Esophagus squamous epithelium (tissue), 5 donors: Measurements from ENCODE around the gene PROS1. TPM values are rescaled to one million over a fixed set of nuclear protein-coding genes. Genes with fewer than 3 reads are reported as not detected.

ENCODE experiments used
- DNase-seq: peaks from one replicate; lab custom pipeline; 2025; lab: John Stamatoyannopoulos, UW
- H3K27ac ChIP-seq, 4 donors: fragments of 200-600 bp; sonication (generic); one replicate each; pipeline ENCODE4 v1.5.1; 2016 to 2019; ENCODE audit warnings: mild to moderate bottlenecking in 1 of 4
- H3K27me3 ChIP-seq, 4 donors: fragments of 200-600 bp; sonication (generic); 1 replicate in 3 of 4; 2 replicates in 1 of 4; pipeline versions ENCODE4 v1.5.1 to v1.6.0; 2017 to 2021; ENCODE audit warnings: antibody characterized with exemption in 1 of 4
- H3K36me3 ChIP-seq, 3 donors: fragments of 200-600 bp; sonication (generic); one replicate each; pipeline ENCODE4 v1.5.1; 2016 to 2019
- H3K4me1 ChIP-seq, 3 donors: fragments of 200-600 bp; sonication (generic); one replicate each; pipeline ENCODE4 v1.5.1; 2017 to 2019
- H3K4me3 ChIP-seq, 4 donors: fragments of 200-600 bp; sonication (generic); 1 replicate in 3 of 4; 2 replicates in 1 of 4; pipeline ENCODE4 v1.5.1; 2016 to 2019; ENCODE audit warnings: mild to moderate bottlenecking in 2 of 4, moderate library complexity in 1 of 4
- H3K9me3 ChIP-seq, 3 donors: fragments of 200-600 bp; sonication (generic); one replicate each; pipeline ENCODE4 v1.5.1; 2016 to 2019
- POLR2A ChIP-seq, 4 donors: fragments of 450-650 bp; IDR thresholded peaks; one replicate each; pipeline ENCODE4 v1.6.1; 2017; ENCODE audit warnings: antibody characterized with exemption in 4 of 4, mild to moderate bottlenecking in 4 of 4, moderate library complexity in 3 of 4
- WGBS, 2 donors: methylation state at CpG; one replicate each; pipeline ENCODE4 v1.1.5; 2018; 5-methylcytosine and 5-hydroxymethylcytosine counted together
- intact Hi-C: fragments of 100-400 bp; cut with DNase I; formaldehyde crosslinking; loops from one replicate; pipeline ENCODE4 v1.15.0; 2022
- total RNA-seq, 4 donors: library from RNA; depleted of rRNA; stranded (reverse); fragments of >200 nt; gene quantifications; one replicate each; pipeline ENCODE4 v1.1.0, GENCODE V29; 2016
- TF ChIP-seq, protein P1 (sequence below), 6 experiments: fragments of 450-650 bp in 4 of 6; fragments of 200-600 bp in 2 of 6; sonication (generic) in 2 of 6; IDR thresholded peaks; one replicate each; pipeline ENCODE4 v1.5.1; 2016 to 2019; ENCODE audit warnings: antibody characterized with exemption in 6 of 6, mild to moderate bottlenecking in 4 of 6, moderate library complexity in 4 of 6
- donor health status: DM: yes; HTN: yes; CAD: no.

Gene PROS1
- total RNA-seq, 4 donors from 2014 or later, result 5.7 to 30.7 (median 19.1) TPM

DNA sequence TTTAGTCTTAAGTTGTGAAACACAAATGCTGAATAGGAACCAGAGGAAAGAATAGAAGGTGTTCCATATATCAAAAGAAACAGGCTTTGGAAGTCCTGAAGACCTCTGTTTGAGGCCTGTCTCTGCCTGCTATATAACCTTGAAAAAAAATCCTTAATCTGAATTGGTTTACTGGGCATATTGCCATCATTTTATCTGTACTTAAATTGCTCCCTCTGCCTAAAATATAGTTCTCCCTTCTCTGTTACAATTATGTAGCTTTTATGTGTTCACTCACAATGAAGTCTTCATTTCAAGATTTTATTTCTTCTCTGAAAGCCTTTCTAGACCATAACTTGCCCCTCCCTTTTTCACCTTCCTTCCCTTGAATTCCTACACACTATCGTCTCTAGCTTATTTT, 27.5 kb upstream of the PROS1 start:
- H3K27me3 ChIP-seq, result no peaks in the 10 kb centered on the region
- H3K27ac ChIP-seq, result no peak overlapping the region
- no peak for DNase-seq
- 47 to 67% methylated on average over 1 of the region's 1 CpG for WGBS, 2 donors
- intact Hi-C loops, result loop anchor here (10.0 kb wide), 1 partner anchor 64 kb away; the partner anchor contains the start of genes DHFR2 and NSUN3
- H3K36me3 ChIP-seq, result peaks cover 0 to 5% (median 0%) of the 10 kb centered on the region in 3 donors
- H3K9me3 ChIP-seq, result no peaks in the 10 kb centered on the region
- H3K4me3 ChIP-seq, result no peak overlapping the region
- H3K4me1 ChIP-seq, result peaks cover 0 to 17% (median 0%) of the 10 kb centered on the region in 3 donors
- no peak for TF ChIP-seq POLR2A (IDR thresholded peaks at IDR 0.05)
- TF ChIP-seq, protein P1, sequence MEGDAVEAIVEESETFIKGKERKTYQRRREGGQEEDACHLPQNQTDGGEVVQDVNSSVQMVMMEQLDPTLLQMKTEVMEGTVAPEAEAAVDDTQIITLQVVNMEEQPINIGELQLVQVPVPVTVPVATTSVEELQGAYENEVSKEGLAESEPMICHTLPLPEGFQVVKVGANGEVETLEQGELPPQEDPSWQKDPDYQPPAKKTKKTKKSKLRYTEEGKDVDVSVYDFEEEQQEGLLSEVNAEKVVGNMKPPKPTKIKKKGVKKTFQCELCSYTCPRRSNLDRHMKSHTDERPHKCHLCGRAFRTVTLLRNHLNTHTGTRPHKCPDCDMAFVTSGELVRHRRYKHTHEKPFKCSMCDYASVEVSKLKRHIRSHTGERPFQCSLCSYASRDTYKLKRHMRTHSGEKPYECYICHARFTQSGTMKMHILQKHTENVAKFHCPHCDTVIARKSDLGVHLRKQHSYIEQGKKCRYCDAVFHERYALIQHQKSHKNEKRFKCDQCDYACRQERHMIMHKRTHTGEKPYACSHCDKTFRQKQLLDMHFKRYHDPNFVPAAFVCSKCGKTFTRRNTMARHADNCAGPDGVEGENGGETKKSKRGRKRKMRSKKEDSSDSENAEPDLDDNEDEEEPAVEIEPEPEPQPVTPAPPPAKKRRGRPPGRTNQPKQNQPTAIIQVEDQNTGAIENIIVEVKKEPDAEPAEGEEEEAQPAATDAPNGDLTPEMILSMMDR (IDR thresholded peaks at IDR 0.05), result no peak

DNA sequence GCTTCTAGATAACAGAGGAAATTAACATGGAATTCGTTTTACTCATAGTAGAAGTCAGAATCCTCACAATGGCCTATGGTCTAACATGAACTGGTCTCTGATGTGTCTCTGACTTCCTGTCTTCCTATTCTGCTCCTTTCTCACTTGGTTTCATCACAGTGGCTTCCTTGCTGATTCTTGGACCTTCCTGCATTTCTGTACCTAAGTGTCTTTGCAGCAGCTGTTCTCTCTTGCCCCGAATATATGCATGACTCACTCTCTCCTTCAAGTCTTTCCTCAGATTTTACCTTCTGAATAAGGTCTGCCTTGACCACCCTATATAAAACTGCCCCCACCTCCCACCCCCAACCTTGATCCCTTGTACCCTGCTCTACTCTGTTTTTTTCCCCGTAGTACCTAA, 20.4 kb upstream of the PROS1 start:
- Histone ChIP-seq H3K4me1 (no peaks in the 10 kb centered on the region), H3K4me3 (no peak overlapping the region), H3K27ac (no peak overlapping the region), H3K36me3 (peaks cover 0 to 5% (median 0%) of the 10 kb centered on the region in 3 donors), H3K27me3 (no peaks in the 10 kb centered on the region), H3K9me3 (no peaks in the 10 kb centered on the region)
- WGBS, 2 donors, result 77 to 82% methylated on average over 3 of the region's 3 CpGs
- intact Hi-C loops, result no loop called here
- DNase-seq, result no peak
- TF ChIP-seq POLR2A (IDR thresholded peaks at IDR 0.05), result no peak
- TF ChIP-seq, protein P1 (IDR thresholded peaks at IDR 0.05), result no peak

DNA sequence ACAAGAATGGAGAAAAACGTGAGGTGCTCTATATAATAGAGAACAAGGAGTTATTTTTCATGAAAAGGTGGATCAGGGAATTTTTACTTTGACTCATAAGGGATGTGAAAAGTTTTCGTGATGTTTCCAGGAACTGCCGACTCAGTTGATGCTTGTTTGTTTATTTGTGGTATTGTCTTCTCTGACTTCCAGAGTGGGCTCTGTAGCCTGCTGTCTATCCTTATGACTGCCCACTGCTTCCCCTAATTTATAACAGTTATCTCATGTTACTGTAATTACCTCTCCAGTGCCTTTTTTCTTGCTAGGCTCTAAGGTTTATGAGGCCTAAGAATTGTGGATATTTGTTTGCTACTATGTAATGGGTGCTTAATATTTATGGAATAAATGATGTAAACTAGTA, 18.5 kb upstream of the PROS1 start:
- no peak overlapping the region for H3K27ac ChIP-seq
- H3K4me1 ChIP-seq, result no peaks in the 10 kb centered on the region
- 61 to 62% methylated on average over 3 of the region's 3 CpGs for WGBS, 2 donors
- H3K27me3 ChIP-seq, result no peaks in the 10 kb centered on the region
- H3K36me3 ChIP-seq, result peaks cover 0 to 5% (median 0%) of the 10 kb centered on the region in 3 donors
- no peak for DNase-seq
- no peak overlapping the region for H3K4me3 ChIP-seq
- no peaks in the 10 kb centered on the region for H3K9me3 ChIP-seq
- intact Hi-C loops, result no loop called here
- TF ChIP-seq, protein P1 (IDR thresholded peaks at IDR 0.05), result no peak
- no peak for TF ChIP-seq POLR2A (IDR thresholded peaks at IDR 0.05)

DNA sequence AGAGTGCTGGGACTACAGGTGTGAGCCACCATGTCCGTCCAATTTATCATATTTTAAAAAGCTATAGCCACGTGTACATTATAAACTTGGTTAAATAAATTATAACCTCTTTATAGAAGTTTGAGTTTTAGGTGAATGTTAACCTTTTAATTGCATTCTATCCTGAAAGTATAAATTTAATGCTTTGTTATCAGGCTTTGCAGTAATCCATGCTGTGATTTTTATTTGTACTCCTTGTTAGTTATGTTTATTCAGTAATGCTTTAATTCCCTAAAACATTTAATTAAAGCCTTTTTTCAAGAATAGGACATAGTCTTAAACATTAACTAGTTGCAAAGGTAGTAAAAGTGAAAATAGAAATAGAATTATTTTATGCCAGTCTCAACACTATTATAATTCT, 17.9 kb upstream of the PROS1 start:
- Histone ChIP-seq H3K4me3 (no peak overlapping the region), H3K27me3 (no peaks in the 10 kb centered on the region), H3K27ac (no peak overlapping the region), H3K4me1 (no peaks in the 10 kb centered on the region), H3K36me3 (peaks cover 0 to 2% (median 0%) of the 10 kb centered on the region in 3 donors), H3K9me3 (no peaks in the 10 kb centered on the region)
- TF ChIP-seq POLR2A (IDR thresholded peaks at IDR 0.05), result no peak
- TF ChIP-seq, protein P1 (IDR thresholded peaks at IDR 0.05), result no peak
- intact Hi-C loops, result no loop called here
- DNase-seq, result no peak
- WGBS, 2 donors, result 68 to 69% methylated on average over 2 of the region's 2 CpGs

DNA sequence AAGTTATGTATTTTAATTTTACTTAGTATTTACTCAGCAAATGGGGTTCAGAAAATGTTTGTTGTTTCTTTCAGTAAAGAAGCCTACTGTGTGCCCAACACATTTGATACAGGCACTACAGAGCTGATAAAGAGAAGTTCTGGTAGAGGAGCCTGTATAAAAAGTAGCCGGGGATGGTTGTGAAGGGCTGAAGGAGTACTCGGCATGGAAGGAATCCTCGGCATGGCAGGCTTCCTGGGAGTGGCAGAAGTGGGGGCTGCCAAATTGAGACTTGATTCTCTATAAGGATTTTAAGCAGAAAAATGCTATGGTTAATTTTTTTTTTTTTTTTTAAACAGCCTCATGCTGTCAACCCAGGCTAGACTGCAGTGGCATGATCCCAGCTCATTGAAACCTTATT, 15.5 kb upstream of the PROS1 start:
- Histone ChIP-seq H3K9me3 (no peaks in the 10 kb centered on the region), H3K4me1 (no peaks in the 10 kb centered on the region), H3K4me3 (no peak overlapping the region), H3K36me3 (no peaks in the 10 kb centered on the region), H3K27me3 (no peaks in the 10 kb centered on the region), H3K27ac (no peak overlapping the region)
- TF ChIP-seq, protein P1 (IDR thresholded peaks at IDR 0.05), result no peak
- TF ChIP-seq POLR2A (IDR thresholded peaks at IDR 0.05), result no peak
- 75 to 89% methylated on average over 3 of the region's 3 CpGs for WGBS, 2 donors
- DNase-seq, result no peak
- intact Hi-C loops, result no loop called here
